Renal pelvis (tissue), 4 donors: ENCODE data around the gene CCDC81. TPM values are rescaled to one million over a fixed set of nuclear protein-coding genes. Genes with fewer than 3 reads are reported as not detected.

ENCODE experiments used
- DNase-seq: peaks from one replicate; pipeline ENCODE4 v3.0.0-alpha.2; 2013
- polyA plus RNA-seq, 3 donors: library from polyadenylated mRNA; unstranded; fragments of 120-200 nt; gene quantifications; one replicate each; pipeline ENCODE4 v1.2.1, GENCODE V29; 2013; ENCODE audit not compliant: insufficient read length in 3 of 3

CCDC81 gene
- polyA plus RNA-seq, 3 donors, result 0.85 to 1.8 (median 1.0) TPM

GRCh38 chr11:86440305-86440716 is 65.6 kb downstream of the CCDC81 start:
- DNase-seq, result no peak

- DNase-seq, result no peak
Measured at GRCh38 chr11:86440843-86441242, 66.2 kb downstream of the CCDC81 start.

GRCh38 chr11:86442420-86442819 is 67.7 kb downstream of the CCDC81 start:
- DNase-seq, result no peak

GRCh38 chr11:86442827-86443226 is 68.1 kb downstream of the CCDC81 start:
- DNase-seq, result no peak

GRCh38 chr11:86443415-86443814 is 68.7 kb downstream of the CCDC81 start:
- DNase-seq, result no peak

- DNase-seq, result no peak
Measured at GRCh38 chr11:86444981-86445380, 70.3 kb downstream of the CCDC81 start.

- no peak for DNase-seq
Measured at GRCh38 chr11:86446163-86446923, 71.7 kb downstream of the CCDC81 start.

GRCh38 chr11:86446924-86447285 is 72.2 kb downstream of the CCDC81 start:
- no peak for DNase-seq

- DNase-seq, result no peak
Measured at GRCh38 chr11:86447763-86448480, 73.2 kb downstream of the CCDC81 start.

GRCh38 chr11:86449993-86450629 is 75.4 kb downstream of the CCDC81 start:
- DNase-seq, result no peak

GRCh38 chr11:86453290-86454030 is 78.8 kb downstream of the CCDC81 start:
- no peak for DNase-seq

- peak; percentile 79 for DNase-seq
Measured at GRCh38 chr11:86456075-86456939, 81.6 kb downstream of the CCDC81 start.

- no peak for DNase-seq
Measured at GRCh38 chr11:86458294-86459001, 83.8 kb downstream of the CCDC81 start.

- no peak for DNase-seq
Measured at GRCh38 chr11:86459002-86459385, 84.3 kb downstream of the CCDC81 start.

- peak; percentile 31 for DNase-seq
Measured at GRCh38 chr11:86459682-86460460, 85.2 kb downstream of the CCDC81 start.

- DNase-seq, result no peak
Measured at GRCh38 chr11:86460461-86461385, 86.0 kb downstream of the CCDC81 start.

- no peak for DNase-seq
Measured at GRCh38 chr11:86461892-86462291, 87.2 kb downstream of the CCDC81 start.

- no peak for DNase-seq
Measured at GRCh38 chr11:86463120-86463519, 88.4 kb downstream of the CCDC81 start.

- no peak for DNase-seq
Measured at GRCh38 chr11:86463955-86464354, 89.3 kb downstream of the CCDC81 start.
